CD4-positive, alpha-beta T cell treated with Interleukin-2 at 100 ng/mL for 4 hours (primary cell): ENCODE results near the gene SMARCC2.

Source experiments
- DNase-seq: peaks from one replicate; pipeline ENCODE4 v3.0.0-alpha.2; 2020; ENCODE audit warnings: low spot score

Gene SMARCC2

GRCh38 chr12:56151672-56152131 lies 37.6 kb downstream of the SMARCC2 start:
- peak; percentile 70 for DNase-seq

DNA sequence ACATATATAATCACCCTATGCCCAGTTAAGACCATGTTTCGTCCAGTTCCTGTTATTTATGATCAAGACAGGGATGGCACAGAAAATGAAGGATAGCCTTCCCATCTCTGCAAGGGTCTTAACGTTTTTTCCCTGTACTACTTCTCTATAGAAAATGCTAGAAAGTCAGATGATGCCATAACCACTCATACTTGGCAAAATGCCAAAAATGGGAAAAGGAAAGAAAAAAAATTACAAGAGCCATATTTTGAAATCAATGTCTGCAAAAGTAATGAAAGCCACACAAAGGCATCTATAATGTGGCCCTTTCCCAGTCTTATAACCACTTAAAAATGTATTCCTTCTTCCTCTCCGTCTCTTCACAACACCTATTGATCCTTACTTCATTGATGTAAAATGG lies 38.7 kb downstream of the SMARCC2 start:
- DNase-seq, result no peak

GRCh38 chr12:56146492-56147460 lies 42.5 kb downstream of the SMARCC2 start:
- DNase-seq, result no peak

- no peak for DNase-seq
These were observed 44.1 kb downstream of the SMARCC2 start for GRCh38 chr12:56145217-56145616.

GRCh38 chr12:56143870-56144269 lies 45.4 kb downstream of the SMARCC2 start:
- no peak for DNase-seq

DNA sequence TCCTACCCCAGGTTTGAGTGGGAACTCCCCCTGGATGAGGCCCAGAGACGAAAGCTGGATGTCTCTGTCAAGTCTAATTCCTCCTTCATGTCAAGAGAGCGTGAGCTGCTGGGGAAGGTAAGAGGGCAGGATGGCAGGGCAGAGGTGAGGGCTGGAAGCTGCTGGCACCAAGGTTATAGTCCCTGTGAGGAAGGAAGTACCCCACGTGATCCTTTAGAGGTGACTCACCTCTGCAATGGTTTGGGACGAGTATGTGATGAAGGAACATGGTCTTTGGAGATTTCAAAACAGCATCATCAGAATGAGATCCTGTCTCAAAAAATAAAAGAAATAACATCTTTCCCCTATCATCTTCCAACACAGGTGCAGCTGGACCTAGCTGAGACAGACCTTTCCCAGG lies 46.1 kb downstream of the SMARCC2 start:
- DNase-seq, result peak; percentile 45

DNA sequence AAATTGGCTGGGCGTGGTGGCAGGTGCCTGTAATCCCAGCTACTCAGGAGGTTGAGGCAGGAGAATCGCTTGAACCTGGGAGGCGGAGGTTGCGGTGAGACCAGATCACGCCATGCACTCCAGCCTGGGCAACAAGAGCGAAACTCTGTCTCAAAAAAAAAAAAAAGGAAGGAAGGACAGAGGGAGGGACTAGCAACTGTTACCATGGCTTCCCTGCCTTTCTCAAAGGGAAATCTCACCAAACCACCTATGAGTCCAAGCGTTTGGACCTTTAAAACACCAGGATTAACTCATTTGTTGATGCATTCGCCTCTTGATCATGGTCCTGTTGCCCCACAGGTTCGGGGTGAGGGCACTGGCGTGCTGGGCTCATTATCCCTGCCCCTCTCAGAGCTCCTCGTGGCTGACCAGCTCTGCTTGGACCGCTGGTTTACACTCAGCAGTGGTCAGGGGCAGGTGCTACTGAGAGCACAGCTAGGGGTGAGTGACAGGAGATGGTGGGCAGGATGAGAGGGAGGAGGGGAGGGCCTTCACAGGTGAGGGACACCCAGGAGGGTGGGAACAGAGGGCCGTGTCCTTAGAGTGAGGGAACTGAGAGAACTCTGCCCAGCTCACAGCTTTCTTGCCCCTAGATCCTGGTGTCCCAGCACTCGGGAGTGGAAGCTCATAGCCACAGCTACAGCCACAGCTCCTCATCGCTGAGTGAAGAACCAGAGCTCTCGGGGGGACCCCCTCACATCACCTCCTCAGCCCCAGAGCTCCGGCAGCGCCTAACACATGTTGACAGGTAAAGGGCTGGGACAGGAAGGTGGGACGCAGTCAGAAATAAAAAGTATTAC lies 47.1 kb downstream of the SMARCC2 start:
- DNase-seq, result no peak

- DNase-seq, result no peak
These were observed 51.3 kb downstream of the SMARCC2 start for GRCh38 chr12:56137853-56138571.

DNA sequence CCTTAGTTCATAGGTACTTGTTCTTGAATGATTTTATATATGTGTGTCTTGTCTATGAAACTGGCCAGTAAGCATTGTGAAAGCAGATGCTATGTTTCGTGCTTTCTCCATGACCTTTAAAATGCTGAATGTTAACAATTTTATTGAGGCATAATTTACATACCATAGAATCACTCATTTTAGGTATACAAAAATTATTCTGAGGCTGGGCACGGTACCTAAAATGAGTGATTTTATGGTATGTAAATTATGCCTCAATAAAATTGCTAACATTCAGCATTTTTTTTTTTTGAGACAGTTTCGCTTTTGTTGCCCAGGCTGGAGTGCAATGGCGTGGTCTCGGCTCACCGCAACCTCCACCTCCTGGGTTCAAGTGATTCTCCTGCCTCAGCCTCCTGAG lies 54.4 kb downstream of the SMARCC2 start:
- no peak for DNase-seq

DNA sequence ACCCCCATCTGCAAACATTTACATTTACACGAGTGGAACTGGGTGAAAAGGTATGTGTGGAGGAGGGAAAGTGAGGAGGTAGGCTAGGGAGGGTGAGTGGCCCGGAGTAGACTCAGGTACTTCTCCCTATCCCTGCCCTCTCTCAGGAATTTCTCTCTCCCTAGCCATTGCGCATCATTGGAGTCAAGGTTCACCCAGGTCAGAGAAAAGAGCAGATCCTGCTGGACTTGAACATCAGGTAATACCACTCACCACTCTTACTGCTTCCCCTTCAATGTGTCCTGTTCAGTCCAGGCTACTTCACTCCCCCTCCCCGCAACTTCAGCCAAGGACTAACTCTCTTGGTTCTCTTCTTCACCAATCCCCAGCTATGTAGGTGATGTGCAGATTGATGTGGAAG lies 58.4 kb downstream of the SMARCC2 start:
- DNase-seq, result no peak

GRCh38 chr12:56129942-56130495 lies 59.3 kb downstream of the SMARCC2 start:
- no peak for DNase-seq

DNA sequence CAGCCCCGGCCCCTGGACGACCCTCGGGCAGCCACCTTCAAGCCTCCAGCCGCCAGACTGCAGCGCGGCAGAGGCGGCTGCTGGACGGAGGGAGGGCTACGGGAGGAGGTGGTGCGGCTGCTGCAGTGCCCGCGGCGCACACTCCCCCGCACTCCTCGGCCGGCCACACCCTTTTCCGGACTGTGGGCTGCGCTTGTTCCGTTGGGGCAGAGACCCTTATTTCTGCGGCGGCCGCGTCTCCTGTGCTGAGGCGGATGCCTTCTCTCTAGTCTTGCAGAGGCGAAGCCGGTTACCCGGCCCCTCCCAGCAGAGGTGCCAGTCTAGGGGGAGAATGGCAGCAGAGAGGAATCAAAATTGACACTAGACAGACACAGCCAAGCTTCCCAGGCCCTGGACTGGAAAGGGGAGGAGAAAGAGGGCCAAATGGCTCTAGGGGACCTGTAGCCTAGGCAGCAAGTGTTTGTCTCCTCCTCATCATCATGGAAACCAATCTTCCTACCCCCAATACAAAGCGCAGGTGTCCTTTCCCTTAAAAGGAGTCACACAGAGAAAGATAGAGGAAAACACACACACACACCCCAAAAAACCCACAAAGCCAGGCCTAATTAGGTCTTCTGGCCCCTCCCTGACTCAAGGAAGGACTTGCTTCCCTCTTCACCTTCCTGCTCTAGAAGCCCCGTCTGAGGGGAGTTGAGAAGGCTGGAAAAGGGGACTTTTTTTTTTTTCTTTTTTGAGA lies 59.9 kb downstream of the SMARCC2 start:
- DNase-seq, result peak; percentile 83

GRCh38 chr12:56128670-56129205 lies 60.5 kb downstream of the SMARCC2 start:
- DNase-seq, result no peak

DNA sequence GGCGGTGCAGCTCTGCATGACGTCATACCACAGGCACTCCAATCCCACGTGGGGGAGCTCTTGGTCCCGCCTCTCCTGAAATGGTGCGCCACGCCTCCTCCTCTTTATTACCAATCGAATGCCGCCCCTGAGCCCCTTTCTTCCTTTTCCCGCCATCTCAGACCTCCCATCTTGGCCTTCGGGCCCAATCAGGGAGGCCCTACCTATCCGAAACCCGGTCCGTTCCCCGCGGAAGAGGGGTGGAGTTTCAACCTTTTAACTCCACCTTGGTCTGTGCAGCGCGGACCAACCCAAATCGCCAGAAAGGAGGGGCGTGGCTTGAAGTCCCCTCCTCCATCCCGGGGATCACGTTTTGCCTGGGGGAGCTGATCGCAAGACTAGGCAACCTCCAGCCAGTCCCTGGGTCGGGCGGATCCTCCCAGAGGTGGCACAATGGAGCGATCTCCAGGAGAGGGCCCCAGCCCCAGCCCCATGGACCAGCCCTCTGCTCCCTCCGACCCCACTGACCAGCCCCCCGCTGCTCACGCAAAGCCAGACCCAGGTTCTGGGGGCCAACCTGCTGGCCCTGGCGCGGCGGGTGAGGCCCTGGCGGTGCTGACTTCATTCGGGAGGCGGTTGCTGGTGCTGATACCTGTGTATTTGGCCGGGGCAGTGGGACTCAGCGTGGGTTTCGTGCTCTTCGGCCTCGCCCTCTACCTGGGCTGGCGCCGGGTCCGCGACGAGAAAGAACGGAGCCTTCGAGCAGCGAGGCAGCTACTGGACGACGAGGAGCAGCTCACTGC lies 61.2 kb downstream of the SMARCC2 start, which contains the start of gene ESYT1:
ESYT1 (plus strand) TSS at position 380 of the 782 bp plus-strand sequence; CDS start at position 433, 53 bp downstream.
- DNase-seq, result peak; percentile 99

DNA sequence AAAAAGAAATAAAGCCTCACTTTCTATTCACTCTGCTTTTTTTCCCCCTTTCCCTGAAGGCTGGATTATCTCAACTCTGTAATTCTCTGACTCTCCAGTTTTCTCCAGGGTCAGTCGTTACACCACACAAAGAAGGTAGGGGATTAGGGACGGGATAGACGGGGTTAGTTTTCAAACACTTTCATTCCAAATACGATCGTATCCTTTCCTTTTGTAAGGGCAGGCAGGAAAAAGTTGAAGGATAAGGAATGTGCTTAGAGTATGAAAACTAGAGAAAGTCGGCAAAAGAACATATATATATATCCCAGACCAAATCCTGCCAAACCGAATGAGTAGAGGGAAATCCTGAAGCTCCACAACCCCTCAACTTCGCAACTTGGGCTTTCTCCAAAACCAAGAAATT lies 61.8 kb downstream of the SMARCC2 start:
- no peak for DNase-seq

GRCh38 chr12:56126732-56127239 lies 62.5 kb downstream of the SMARCC2 start:
- no peak for DNase-seq

DNA sequence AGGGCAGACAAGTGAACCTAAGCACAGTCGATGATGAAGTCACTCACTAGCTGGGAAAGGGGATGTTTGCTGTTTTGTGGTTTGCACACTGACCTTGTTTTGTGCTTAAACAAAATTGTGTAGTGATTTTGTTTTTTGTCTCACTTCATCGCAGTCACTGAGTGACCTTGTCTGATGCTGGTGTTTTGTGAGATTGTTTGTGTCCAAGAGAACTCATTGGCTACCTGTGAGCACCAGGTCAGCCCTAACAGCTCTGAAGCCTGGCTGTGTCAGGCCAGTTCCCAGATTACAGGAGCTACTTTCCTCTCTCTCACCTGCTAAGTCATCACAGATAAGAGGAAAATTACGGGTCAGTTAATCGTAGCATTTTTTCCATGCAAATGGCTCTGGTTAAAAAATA lies 65.2 kb downstream of the SMARCC2 start:
- no peak for DNase-seq

- no peak for DNase-seq
These were observed 66.6 kb downstream of the SMARCC2 start for GRCh38 chr12:56122637-56123036.

DNA sequence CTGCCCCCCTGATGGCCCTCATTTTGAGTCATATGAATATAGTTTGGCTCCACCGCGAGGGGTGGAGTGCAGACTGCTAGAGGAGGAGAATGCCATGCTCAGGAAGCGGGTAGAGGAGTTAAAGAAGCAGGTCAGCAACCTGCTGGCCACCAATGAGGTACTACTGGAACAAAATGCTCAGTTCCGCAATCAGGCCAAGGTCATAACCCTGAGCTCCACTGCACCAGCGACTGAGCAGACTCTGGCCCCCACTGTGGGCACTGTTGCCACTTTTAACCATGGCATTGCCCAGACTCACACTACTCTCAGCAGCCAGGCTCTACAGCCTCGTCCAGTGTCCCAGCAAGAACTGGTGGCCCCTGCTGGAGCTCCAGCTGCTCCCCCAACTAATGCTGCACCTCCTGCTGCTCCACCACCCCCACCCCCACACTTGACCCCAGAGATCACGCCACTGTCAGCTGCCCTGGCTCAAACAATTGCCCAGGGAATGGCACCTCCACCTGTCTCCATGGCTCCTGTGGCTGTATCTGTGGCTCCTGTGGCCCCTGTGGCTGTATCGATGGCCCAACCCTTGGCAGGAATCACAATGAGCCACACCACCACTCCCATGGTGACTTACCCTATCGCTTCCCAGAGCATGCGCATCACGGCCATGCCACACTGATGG lies 67.9 kb downstream of the SMARCC2 start:
- DNase-seq, result no peak
